SKM-1 treated with dmso at 0.1 percent for 144 hours (cell line): ENCODE measurements around the gene ARL6.
"Not testable (repeated sequence)": the region's sequence is repeated elsewhere in the genome, so short reads cannot be mapped to it uniquely, and the experiment has no call there.

Source experiments
- DNase-seq: peaks from one replicate; lab custom pipeline; 2025; ENCODE audit not compliant: unreplicated experiment; lab: John Stamatoyannopoulos, UW

The ARL6 gene

GRCh38 chr3:97821287-97821773 is 56.8 kb downstream of the ARL6 start:
- peak; percentile 64 for DNase-seq

- DNase-seq = peak; percentile 83
These were observed 57.3 kb downstream of the ARL6 start, which contains the start of gene CRYBG3 for GRCh38 chr3:97821774-97822358. Gene CRYBG3 (plus strand): TSS chr3:97822011. CDS start chr3:97822207, 196 bp downstream.

- peak; percentile 40 for DNase-seq
These were observed 57.8 kb downstream of the ARL6 start for GRCh38 chr3:97822359-97822775.

- DNase-seq = peak; percentile 47
These were observed 58.8 kb downstream of the ARL6 start for GRCh38 chr3:97823046-97824004.

DNA sequence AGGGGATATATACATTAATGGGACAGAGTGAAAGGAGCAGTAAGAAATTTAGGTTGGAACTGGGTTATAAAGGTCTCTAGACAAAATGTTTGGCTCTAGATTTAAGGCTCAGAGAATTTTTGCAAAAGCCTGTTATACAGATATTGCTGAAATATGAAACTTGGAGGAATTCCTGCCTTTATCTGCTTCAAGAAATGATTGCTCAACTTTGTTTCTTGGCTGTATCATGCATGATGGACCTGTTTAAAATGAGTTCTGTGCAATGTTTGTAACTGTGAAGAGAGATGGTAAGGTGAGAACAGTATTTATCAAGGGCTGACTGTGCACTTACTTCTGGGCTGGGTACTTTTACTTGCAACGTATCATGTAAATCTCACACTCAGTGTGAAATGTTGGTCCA is 60.5 kb downstream of the ARL6 start:
- DNase-seq = no peak

- DNase-seq = no peak
These were observed 63.3 kb downstream of the ARL6 start for GRCh38 chr3:97827741-97828471.

DNA sequence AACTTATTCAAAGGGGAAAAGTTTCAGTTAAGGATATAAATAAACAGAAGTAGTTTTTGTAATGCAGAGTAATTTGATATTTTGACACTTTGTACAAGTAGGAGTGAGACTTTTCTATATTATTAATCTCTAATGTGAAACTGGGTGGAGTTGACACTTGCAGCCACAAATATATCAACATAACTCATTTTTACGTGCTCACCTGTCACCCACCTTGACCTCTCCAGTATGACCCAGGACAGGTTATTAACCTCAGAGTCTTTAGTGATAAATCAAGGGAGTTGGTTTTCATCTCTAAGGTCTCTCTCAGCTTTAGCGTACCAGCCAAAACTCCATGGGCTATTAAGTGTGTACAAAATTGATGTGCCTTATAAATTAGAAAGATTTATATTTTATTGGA is 64.6 kb downstream of the ARL6 start:
- DNase-seq = no peak

GRCh38 chr3:97830638-97831037 is 66.1 kb downstream of the ARL6 start:
- DNase-seq = no peak

- no peak for DNase-seq
These were observed 66.6 kb downstream of the ARL6 start for GRCh38 chr3:97831140-97831539.

DNA sequence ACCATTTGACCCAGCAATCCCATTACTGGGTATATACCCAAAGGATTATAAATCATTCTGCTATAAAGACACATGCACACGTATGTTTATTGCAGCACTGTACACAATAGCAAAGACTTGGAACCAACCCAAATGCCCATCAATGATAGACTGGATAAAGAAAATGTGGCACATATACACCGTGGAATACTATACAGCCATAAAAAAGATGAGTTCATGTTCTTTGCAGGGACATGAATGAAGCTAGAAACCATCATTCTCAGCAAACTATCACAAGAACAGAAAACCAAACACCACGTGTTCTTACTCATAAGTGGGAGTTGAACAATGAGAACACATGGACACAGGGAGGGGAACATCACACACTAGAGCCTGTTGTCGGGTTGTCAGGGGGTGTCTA is 68.6 kb downstream of the ARL6 start:
- DNase-seq = not testable (repeated sequence)

- no peak for DNase-seq
These were observed 71.2 kb downstream of the ARL6 start for GRCh38 chr3:97835761-97836160.

DNA sequence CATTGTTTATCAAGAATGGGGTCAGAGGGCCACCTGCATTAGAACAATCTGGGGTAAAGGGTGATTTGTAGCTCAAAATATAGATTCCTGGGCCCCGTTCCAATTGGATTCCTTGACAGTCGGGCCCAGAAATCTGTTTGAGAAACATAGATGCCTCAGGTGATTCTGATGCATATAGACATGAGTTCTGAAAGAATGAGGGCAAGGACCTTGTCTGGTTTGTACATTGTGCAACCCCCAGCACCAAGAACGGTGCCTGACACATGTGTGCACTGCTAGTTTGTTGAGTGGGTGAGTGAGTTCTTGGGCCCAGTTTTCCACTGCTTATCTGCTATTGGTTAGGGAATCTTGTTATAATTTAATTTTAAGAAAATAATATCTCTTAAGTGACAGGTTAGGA is 73.8 kb downstream of the ARL6 start:
- no peak for DNase-seq

GRCh38 chr3:97839944-97840343 is 75.4 kb downstream of the ARL6 start:
- no peak for DNase-seq

DNA sequence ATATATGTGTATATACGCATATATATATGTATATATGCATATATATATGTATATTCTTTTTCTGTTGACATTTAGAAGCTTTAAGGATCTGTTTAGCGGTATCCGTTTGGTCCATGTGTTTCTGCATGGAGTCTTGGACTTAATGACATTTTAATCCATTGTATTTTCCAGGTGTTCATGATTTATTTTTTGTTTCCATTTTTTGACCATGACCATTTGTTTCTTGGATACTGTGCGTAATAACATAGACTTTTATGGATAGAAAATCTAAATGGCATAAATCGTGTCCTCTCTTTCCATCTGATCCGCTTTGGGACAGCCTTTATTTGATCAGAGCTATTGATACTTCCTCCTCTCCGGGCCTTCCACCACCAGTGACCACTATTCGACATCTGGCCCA is 76.7 kb downstream of the ARL6 start:
- no peak for DNase-seq

GRCh38 chr3:97841956-97842355 is 77.4 kb downstream of the ARL6 start:
- no peak for DNase-seq

DNA sequence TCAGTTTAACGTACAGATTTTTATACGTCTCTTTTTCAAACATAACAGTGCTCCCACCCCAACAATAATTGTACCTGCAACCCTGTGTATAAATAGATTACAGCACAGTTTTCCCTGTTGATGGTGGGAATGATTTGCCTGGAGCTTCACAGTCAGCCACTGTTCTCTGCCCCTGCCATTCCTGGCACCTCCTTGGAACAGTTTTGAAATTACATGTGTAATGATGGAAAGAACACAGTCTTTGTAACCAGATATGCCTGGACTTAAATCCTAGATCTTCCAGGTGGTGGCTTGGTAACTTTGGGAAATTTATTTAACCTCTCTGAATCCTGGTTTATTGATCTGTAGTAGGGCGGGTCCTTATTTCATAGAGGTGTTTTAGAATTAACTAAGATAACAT is 84.2 kb downstream of the ARL6 start:
- no peak for DNase-seq
